Activated naive CD4-positive, alpha-beta T cell (primary cell): ENCODE data around the gene EVPL.

Source experiments
- DNase-seq, 4 experiments: peaks; one replicate each; lab custom pipeline; 2025; lab: John Stamatoyannopoulos, UW

The EVPL gene

DNA sequence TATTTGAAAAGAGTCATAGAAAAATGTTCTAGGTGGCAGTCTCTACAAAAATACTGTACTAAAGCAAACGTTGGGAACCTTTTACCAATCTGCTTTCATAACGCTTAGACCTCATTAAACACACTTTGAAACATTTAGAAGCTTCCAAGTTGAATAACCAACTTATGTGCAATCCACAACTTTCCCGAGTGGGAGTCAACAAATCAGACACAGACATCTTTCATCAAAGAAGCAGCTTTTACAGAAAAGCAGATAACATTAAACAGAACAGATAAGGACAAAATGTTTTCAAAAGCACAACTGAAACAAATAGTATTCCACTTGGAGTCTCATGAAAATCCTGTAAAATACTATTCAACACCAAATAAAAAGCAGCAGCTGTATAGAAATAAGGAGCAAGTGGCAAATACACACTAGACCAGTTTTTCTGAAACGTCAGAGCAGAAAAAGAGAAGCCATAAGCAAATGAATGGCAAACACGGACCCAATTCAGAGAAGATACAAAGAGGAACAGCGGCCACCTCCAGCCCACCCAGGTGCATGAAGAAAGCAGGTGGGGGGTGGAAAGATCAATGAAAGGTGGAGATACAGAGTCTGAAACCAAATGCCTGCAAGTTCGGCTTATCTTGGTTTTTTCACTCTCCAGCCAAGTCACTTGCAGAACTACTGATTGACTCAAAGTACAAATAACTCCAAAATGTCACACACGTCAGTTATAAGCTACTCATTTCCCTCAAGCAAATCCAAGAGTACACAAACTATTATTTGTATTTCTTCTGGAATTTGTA, 67.9 kb downstream of the EVPL start:
- no peak for DNase-seq
